HG03060 (cell line): ENCODE measurements around the gene FAM53A.
"Not testable (repeated sequence)": the region's sequence is repeated elsewhere in the genome, so short reads cannot be mapped to it uniquely, and the experiment has no call there.

Source experiments
- ATAC-seq: cut with Tn5 transposase; IDR thresholded peaks from one replicate; pipeline ENCODE4 v1.9.1; 2021; ENCODE audit warnings: low read depth, moderate number of reproducible peaks; ENCODE audit not compliant: unreplicated experiment

Gene FAM53A

GRCh38 chr4:1717129-1718094, 33.3 kb upstream of the FAM53A start:
- no peak for ATAC-seq

GRCh38 chr4:1716065-1716945, 32.2 kb upstream of the FAM53A start:
- ATAC-seq, result no peak

GRCh38 chr4:1715002-1715758, 31.1 kb upstream of the FAM53A start:
- ATAC-seq, result no peak

- ATAC-seq, result no peak
Observed at GRCh38 chr4:1714303-1715001, 30.3 kb upstream of the FAM53A start.

- no peak for ATAC-seq
Observed at GRCh38 chr4:1713003-1713851, 29.1 kb upstream of the FAM53A start.

GRCh38 chr4:1712216-1713002, 28.3 kb upstream of the FAM53A start, which contains the start of gene SLBP:
TSS of gene SLBP (minus strand) at chr4:1712319. CDS start at chr4:1712188, 131 bp downstream.
- peak; percentile 51 for ATAC-seq

GRCh38 chr4:1711571-1712215, 27.6 kb upstream of the FAM53A start:
- no peak for ATAC-seq

- ATAC-seq, result no peak
Observed at GRCh38 chr4:1711055-1711570, 27.0 kb upstream of the FAM53A start.

GRCh38 chr4:1708581-1708980, 24.5 kb upstream of the FAM53A start:
- ATAC-seq, result no peak

- no peak for ATAC-seq
Observed at GRCh38 chr4:1706358-1706757, 22.2 kb upstream of the FAM53A start.

GRCh38 chr4:1705732-1706131, 21.6 kb upstream of the FAM53A start:
- ATAC-seq, result no peak

GRCh38 chr4:1703867-1704266, 19.8 kb upstream of the FAM53A start:
- no peak for ATAC-seq

- ATAC-seq, result not testable (repeated sequence)
Observed at GRCh38 chr4:1701671-1702070, 17.6 kb upstream of the FAM53A start.

- no peak for ATAC-seq
Observed at GRCh38 chr4:1695913-1696312, 11.8 kb upstream of the FAM53A start.

- no peak for ATAC-seq
Observed at GRCh38 chr4:1693131-1693896, 9.2 kb upstream of the FAM53A start.

GRCh38 chr4:1691737-1692373, 7.7 kb upstream of the FAM53A start:
- no peak for ATAC-seq
